ENCODE measurements around the gene PCDH12. TPM values are rescaled to one million over a fixed set of nuclear protein-coding genes. Genes with fewer than 3 reads are reported as not detected.

The PCDH12 gene
- total and polyA plus RNA-seq, 2 of the 8 experiments (the other 6 are each of a cell fraction or from before 2014, with no cell fraction given), result 0.06 to 0.17 TPM

DNA sequence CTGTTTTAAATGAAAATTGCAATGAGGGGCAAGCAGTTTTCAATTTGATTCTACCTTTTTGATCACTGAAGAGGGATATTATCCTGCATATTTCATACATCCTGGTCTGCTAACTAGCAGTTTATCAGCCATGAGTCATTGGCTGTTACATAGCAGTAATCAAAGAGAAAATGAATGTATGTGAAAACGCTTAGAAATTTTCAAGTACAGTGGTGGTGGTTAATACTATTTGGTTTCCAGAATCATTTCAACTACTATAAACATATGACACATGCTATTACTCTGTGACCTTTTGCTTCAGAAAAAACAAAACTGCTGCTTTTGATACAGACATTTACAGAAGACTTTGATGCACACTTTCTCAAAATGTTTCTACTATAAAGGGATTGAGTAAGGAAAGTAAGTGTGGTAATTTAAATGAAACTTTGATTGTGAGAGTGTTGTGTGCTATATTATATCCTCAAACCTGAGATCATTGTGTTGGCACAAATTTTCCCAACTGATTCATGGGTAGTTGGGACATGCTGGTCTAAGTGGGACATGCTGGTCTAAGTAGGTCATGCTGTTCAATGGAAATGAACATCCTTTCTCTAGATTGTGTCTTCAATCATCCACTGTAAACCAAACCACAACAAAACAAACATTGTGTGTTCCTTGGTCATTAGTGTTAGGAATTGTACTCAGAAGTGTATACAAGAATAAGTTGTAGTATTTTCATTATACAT is 16.0 kb upstream of the PCDH12 start (continued):
- TF ChIP-seq RBBP5 (IDR thresholded peaks at IDR 0.05; ENCODE audit: borderline replicate concordance, low read depth, low read length), result no peak
- TF ChIP-seq, protein P1, sequence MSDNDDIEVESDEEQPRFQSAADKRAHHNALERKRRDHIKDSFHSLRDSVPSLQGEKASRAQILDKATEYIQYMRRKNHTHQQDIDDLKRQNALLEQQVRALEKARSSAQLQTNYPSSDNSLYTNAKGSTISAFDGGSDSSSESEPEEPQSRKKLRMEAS (IDR thresholded peaks at IDR 0.05), result no peak
- TF ChIP-seq KDM4A (IDR thresholded peaks at IDR 0.05; ENCODE audit: low read depth, low read length, severe bottlenecking), result no peak
- no peak for TF ChIP-seq SP4 (IDR thresholded peaks at IDR 0.05; ENCODE audit: low read length)
- TF ChIP-seq TAF1 (IDR thresholded peaks at IDR 0.05; ENCODE audit: low read depth, low read length), result no peak
